ENCODE measurements around the gene RBCK1.

DNA sequence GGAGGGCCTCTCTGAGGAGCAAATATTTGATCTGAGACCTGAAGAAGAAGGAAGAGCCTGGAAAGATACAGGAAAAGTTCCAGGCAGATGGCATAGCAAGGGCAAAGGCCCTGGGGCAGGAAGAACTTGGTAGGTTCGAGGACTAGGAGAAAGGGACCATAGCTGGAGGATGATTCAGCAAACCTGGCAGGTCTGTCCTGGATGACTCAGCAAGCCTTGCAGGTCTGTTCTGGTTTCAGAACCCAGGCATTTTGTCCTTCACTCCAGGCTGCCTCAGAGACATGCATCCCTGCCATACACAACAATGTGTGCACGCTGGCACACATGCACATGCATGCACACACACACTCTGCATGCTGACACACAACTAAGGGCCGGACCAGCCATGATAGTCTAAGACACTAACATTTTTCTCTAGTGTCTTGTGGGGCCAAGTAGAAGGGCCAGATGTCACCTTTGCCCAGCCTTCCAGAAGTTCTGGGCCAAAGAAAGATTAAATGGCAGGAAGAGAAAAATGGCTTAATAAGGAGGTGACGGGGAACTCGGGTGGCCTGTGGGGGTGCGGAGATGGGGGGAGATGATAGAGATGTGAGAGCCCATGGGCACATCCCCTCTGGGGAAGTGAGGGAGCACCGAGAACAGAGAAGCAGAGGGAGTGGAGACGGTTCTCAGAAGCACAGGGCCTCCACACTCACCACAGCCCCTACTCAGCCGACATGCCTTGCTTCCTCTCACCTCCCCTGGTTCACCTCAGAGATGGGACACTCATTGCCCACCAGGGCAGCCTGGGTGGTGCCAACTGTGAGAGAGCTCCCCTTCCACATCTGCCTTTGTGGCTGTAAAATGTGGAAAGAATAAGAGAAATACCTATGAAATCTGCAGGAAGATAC, 42.9 kb upstream of the RBCK1 start:
- TF ChIP-seq POLR2AphosphoS5 (IDR thresholded peaks at IDR 0.05): no peak
- TF ChIP-seq, protein P1, sequence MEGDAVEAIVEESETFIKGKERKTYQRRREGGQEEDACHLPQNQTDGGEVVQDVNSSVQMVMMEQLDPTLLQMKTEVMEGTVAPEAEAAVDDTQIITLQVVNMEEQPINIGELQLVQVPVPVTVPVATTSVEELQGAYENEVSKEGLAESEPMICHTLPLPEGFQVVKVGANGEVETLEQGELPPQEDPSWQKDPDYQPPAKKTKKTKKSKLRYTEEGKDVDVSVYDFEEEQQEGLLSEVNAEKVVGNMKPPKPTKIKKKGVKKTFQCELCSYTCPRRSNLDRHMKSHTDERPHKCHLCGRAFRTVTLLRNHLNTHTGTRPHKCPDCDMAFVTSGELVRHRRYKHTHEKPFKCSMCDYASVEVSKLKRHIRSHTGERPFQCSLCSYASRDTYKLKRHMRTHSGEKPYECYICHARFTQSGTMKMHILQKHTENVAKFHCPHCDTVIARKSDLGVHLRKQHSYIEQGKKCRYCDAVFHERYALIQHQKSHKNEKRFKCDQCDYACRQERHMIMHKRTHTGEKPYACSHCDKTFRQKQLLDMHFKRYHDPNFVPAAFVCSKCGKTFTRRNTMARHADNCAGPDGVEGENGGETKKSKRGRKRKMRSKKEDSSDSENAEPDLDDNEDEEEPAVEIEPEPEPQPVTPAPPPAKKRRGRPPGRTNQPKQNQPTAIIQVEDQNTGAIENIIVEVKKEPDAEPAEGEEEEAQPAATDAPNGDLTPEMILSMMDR (IDR thresholded peaks at IDR 0.05 in 8 of 11, conservative IDR thresholded peaks at IDR 0.05 in 3 of 11): no peak
